H9 (cell line): ENCODE measurements around the gene FEZ2. TPM values are rescaled to one million over a fixed set of nuclear protein-coding genes. Genes with fewer than 3 reads are reported as not detected.

Experiments
- DNase-seq: peaks from one replicate; pipeline ENCODE4 v3.0.0-alpha.2; 2017
- H2AFZ ChIP-seq: one replicate; pipeline ENCODE4 v1.6.1; 2013; ENCODE audit warnings: mild to moderate bottlenecking, low read length, control low read depth, moderate library complexity
- H2AK5ac ChIP-seq: 2 replicates; pipeline ENCODE4 v1.6.1; 2013; ENCODE audit warnings: low read length, control low read depth, mixed read lengths; ENCODE audit not compliant: insufficient read length
- H2BK120ac ChIP-seq: one replicate; pipeline ENCODE4 v1.6.1; 2013; ENCODE audit warnings: low read depth, mild to moderate bottlenecking, low read length, control low read depth, inconsistent platforms; ENCODE audit not compliant: poor library complexity, severe bottlenecking
- H2BK12ac ChIP-seq: 2 replicates; pipeline ENCODE4 v1.6.1; 2013; ENCODE audit warnings: low read length, control low read depth, mixed read lengths, low read depth; ENCODE audit not compliant: insufficient read length
- H2BK15ac ChIP-seq: 2 replicates; pipeline ENCODE4 v1.6.1; 2013; ENCODE audit warnings: low read depth, low read length, control low read depth
- H2BK20ac ChIP-seq: one replicate; pipeline ENCODE4 v1.6.1; 2013; ENCODE audit warnings: low read depth, mild to moderate bottlenecking, low read length, control low read depth, inconsistent platforms; ENCODE audit not compliant: poor library complexity, severe bottlenecking
- H2BK5ac ChIP-seq: 2 replicates; pipeline ENCODE4 v1.6.1; 2013; ENCODE audit warnings: low read length, control low read depth, mixed read lengths; ENCODE audit not compliant: insufficient read length
- H3K14ac ChIP-seq: 2 replicates; pipeline ENCODE4 v1.6.1; 2013; ENCODE audit warnings: low read length, control low read depth; ENCODE audit not compliant: insufficient read depth
- H3K18ac ChIP-seq: 2 replicates; pipeline ENCODE4 v1.6.1; 2013; ENCODE audit warnings: low read depth, mild to moderate bottlenecking, mixed read lengths, low read length, control low read depth; ENCODE audit not compliant: insufficient read length
- H3K23ac ChIP-seq: 2 replicates; pipeline ENCODE4 v1.6.1; 2013; ENCODE audit warnings: low read length, control low read depth, mixed read lengths, low read depth; ENCODE audit not compliant: insufficient read length
- H3K23me2 ChIP-seq: 2 replicates; pipeline ENCODE4 v1.6.1; 2013; ENCODE audit warnings: low read depth, mild to moderate bottlenecking, mixed read lengths, low read length, control low read depth; ENCODE audit not compliant: insufficient read length, poor library complexity, severe bottlenecking
- H3K27ac ChIP-seq: 2 replicates; pipeline ENCODE4 v1.5.1; 2013; ENCODE audit warnings: low read length, control low read depth, mixed read lengths, low read depth; ENCODE audit not compliant: insufficient read length
- H3K27me3 ChIP-seq: 2 replicates; pipeline ENCODE4 v1.6.1; 2013; ENCODE audit warnings: low read length, control low read depth, inconsistent platforms; ENCODE audit not compliant: insufficient read depth
- H3K4ac ChIP-seq: 2 replicates; pipeline ENCODE4 v1.6.1; 2013; ENCODE audit warnings: low read depth, mild to moderate bottlenecking, control low read depth, inconsistent platforms, low read length, moderate library complexity
- H3K4me1 ChIP-seq: 2 replicates; pipeline ENCODE4 v1.6.1; 2013; ENCODE audit warnings: low read length, control low read depth, inconsistent platforms; ENCODE audit not compliant: insufficient read depth
- H3K4me2 ChIP-seq: 2 replicates; pipeline ENCODE4 v1.6.1; 2013; ENCODE audit warnings: low read length, control low read depth, mixed read lengths; ENCODE audit not compliant: insufficient read length, insufficient read depth
- H3K56ac ChIP-seq: 2 replicates; pipeline ENCODE4 v1.6.1; 2013; ENCODE audit warnings: low read depth, mild to moderate bottlenecking, mixed read lengths, low read length, control low read depth; ENCODE audit not compliant: insufficient read length
- H3K79me1 ChIP-seq: 2 replicates; pipeline ENCODE4 v1.6.1; 2013; ENCODE audit warnings: low read depth, mild to moderate bottlenecking, moderate library complexity, low read length, control low read depth, inconsistent platforms; ENCODE audit not compliant: insufficient read depth, poor library complexity, severe bottlenecking
- H3K79me2 ChIP-seq: 2 replicates; pipeline ENCODE4 v1.6.1; 2013; ENCODE audit warnings: low read length, control low read depth, inconsistent platforms; ENCODE audit not compliant: insufficient read depth
- H3K9ac ChIP-seq: 2 replicates; pipeline ENCODE4 v1.6.1; 2013; ENCODE audit warnings: low read length, control low read depth, mixed read lengths; ENCODE audit not compliant: insufficient read length; ENCODE audit errors: extremely low read depth
- H3K9me3 ChIP-seq: one replicate; pipeline ENCODE4 v1.6.1; 2013; ENCODE audit warnings: low read depth, low read length, inconsistent platforms; ENCODE audit not compliant: control insufficient read depth
- H3T11ph ChIP-seq: one replicate; pipeline ENCODE4 v1.6.1; 2013; ENCODE audit warnings: mild to moderate bottlenecking, low read length, control low read depth, inconsistent platforms
- H4K20me1 ChIP-seq: one replicate; pipeline ENCODE4 v1.6.1; 2013; ENCODE audit not compliant: control insufficient read depth, insufficient read length, insufficient read depth
- H4K5ac ChIP-seq: 2 replicates; pipeline ENCODE4 v1.6.1; 2013; ENCODE audit warnings: low read depth, mild to moderate bottlenecking, mixed read lengths, low read length, control low read depth; ENCODE audit not compliant: insufficient read length
- H4K8ac ChIP-seq: replicated peaks from 2 replicates; pipeline ENCODE4 v1.6.1; 2013; ENCODE audit warnings: low read length, control low read depth, mixed read lengths, low read depth; ENCODE audit not compliant: insufficient read length
- H4K91ac ChIP-seq: 2 replicates; pipeline ENCODE4 v1.6.1; 2013; ENCODE audit warnings: low read depth, mild to moderate bottlenecking, moderate library complexity, mixed read lengths, low read length, control low read depth; ENCODE audit not compliant: insufficient read length
- H3K27ac Mint-ChIP-seq, 3 experiments: 2 replicates in 2 of 3; 3 replicates in 1 of 3; pipeline ENCODE4 v1.8.0; 2020 to 2021; ENCODE audit warnings: mixed read lengths in 3 of 3, mild to moderate bottlenecking in 1 of 3, moderate library complexity in 1 of 3
- H3K27me3 Mint-ChIP-seq: 2 replicates; pipeline ENCODE4 v1.8.0; 2021; ENCODE audit warnings: low read depth, mild to moderate bottlenecking, moderate library complexity, mixed read lengths
- H3K36me3 Mint-ChIP-seq, 3 experiments: 2 replicates in 2 of 3; 3 replicates in 1 of 3; pipeline ENCODE4 v1.8.0; 2020 to 2021; ENCODE audit warnings: low read depth in 3 of 3, mixed read lengths in 3 of 3; ENCODE audit not compliant: insufficient read depth in 1 of 3
- H3K4me1 Mint-ChIP-seq, 2 experiments: 2 replicates each; pipeline ENCODE4 v1.8.0; 2020; ENCODE audit warnings: mixed read lengths in 2 of 2
- H3K4me3 Mint-ChIP-seq, 2 experiments: 2 replicates in 1 of 2; 3 replicates in 1 of 2; pipeline ENCODE4 v1.8.0; 2020 to 2021; ENCODE audit warnings: mild to moderate bottlenecking in 2 of 2, mixed read lengths in 2 of 2, moderate library complexity in 1 of 2
- H3K9me3 Mint-ChIP-seq, 2 experiments: 2 replicates in 1 of 2; 3 replicates in 1 of 2; pipeline ENCODE4 v1.8.0; 2020; ENCODE audit warnings: mild to moderate bottlenecking in 2 of 2, mixed read lengths in 2 of 2, moderate library complexity in 1 of 2
- CTCF ChIP-seq: fragments of 200-600 bp; sonication (generic); conservative IDR thresholded peaks from 3 replicates; pipeline ENCODE4 v1.8.0; 2021; ENCODE audit warnings: antibody characterized with exemption, mild to moderate bottlenecking
- WGBS: extraction: QIAGEN DNeasy Blood & Tissue Kit; methylation state at CpG from one replicate; pipeline ENCODE4 v1.1.7; 2013; ENCODE audit warnings: missing lambda C conversion rate, low lambda C conversion rate, mixed read lengths; ENCODE audit not compliant: insufficient read length; ENCODE audit errors: extremely low coverage; 5-methylcytosine and 5-hydroxymethylcytosine counted together
- total RNA-seq: library from RNA; stranded (reverse); gene quantifications from 2 replicates; pipeline ENCODE4 v1.2.1, GENCODE V29; 2021

The FEZ2 gene
- total RNA-seq, 1 experiment from 2014 or later = 27.7 TPM

GRCh38 chr2:36539631-36540030 is 58.3 kb downstream of the FEZ2 start:
- Histone ChIP-seq H3K27me3 (no peaks in the 10 kb centered on the region), H3K56ac (no peak overlapping the region), H4K91ac (no peak overlapping the region), H4K8ac (no peak overlapping the region), H3K27ac (no peak overlapping the region), H3K4me1 (no peaks in the 10 kb centered on the region), H3K79me1 (no peaks in the 10 kb centered on the region), H3K9ac (no peak overlapping the region), H3K23ac (no peak overlapping the region), H3K4ac (no peak overlapping the region), H2BK120ac (no peak overlapping the region), H3T11ph (no peak overlapping the region), H2AK5ac (no peak overlapping the region), H3K18ac (no peak overlapping the region), H2BK5ac (no peak overlapping the region), H2BK15ac (no peak overlapping the region), H3K9me3 (no peaks in the 10 kb centered on the region), H3K23me2 (no peaks in the 10 kb centered on the region), H2AFZ (no peak overlapping the region), H3K14ac (no peak overlapping the region), H3K79me2 (no peaks in the 10 kb centered on the region), H3K4me2 (no peak overlapping the region), H2BK20ac (no peak overlapping the region), H4K5ac (no peak overlapping the region), H4K20me1 (no peaks in the 10 kb centered on the region), H2BK12ac (no peak overlapping the region)
- TF ChIP-seq CTCF = no peak
- no CpG with 5 or more reads among the region's 7 CpGs for WGBS
- H3K36me3 Mint-ChIP-seq = peaks cover 8 to 41% (median 12%) of the 10 kb centered on the region in 3 experiments; a peak in 6 of 7 replicates
- DNase-seq = no peak
- H3K4me1 Mint-ChIP-seq = no peaks in the 10 kb centered on the region
- H3K9me3 Mint-ChIP-seq = no peaks in the 10 kb centered on the region
- H3K27ac Mint-ChIP-seq = no peak overlapping the region
- no peaks in the 10 kb centered on the region for H3K27me3 Mint-ChIP-seq
- no peak overlapping the region for H3K4me3 Mint-ChIP-seq
